Hematopoietic multipotent progenitor cell treated with erythropoietin and hydrocortisone succinate and interleukin-3 and kit ligand, for 6 days (in vitro differentiated cells): ENCODE results near the gene ZDHHC19.
"Not testable (repeated sequence)": the region's sequence is repeated elsewhere in the genome, so short reads cannot be mapped to it uniquely, and the experiment has no call there.

Experiments
- DNase-seq: peaks from one replicate; pipeline ENCODE4 v3.0.0-alpha.2; 2015

The ZDHHC19 gene

GRCh38 chr3:196198771-196199753 is 12.1 kb downstream of the ZDHHC19 start:
- DNase-seq: peak; percentile 65

GRCh38 chr3:196198081-196198675 is 13.0 kb downstream of the ZDHHC19 start:
- DNase-seq: no peak

- DNase-seq: no peak
These were observed 13.7 kb downstream of the ZDHHC19 start for GRCh38 chr3:196197524-196197923.

- no peak for DNase-seq
These were observed 15.4 kb downstream of the ZDHHC19 start for GRCh38 chr3:196195664-196196265.

- peak; percentile 92 for DNase-seq
These were observed 16.7 kb downstream of the ZDHHC19 start for GRCh38 chr3:196194542-196194915.

- peak; percentile 98 for DNase-seq
These were observed 17.3 kb downstream of the ZDHHC19 start for GRCh38 chr3:196193736-196194541.

- peak; percentile 67 for DNase-seq
These were observed 18.0 kb downstream of the ZDHHC19 start for GRCh38 chr3:196193133-196193735.

GRCh38 chr3:196192524-196193051 is 18.6 kb downstream of the ZDHHC19 start:
- DNase-seq: peak; percentile 73

GRCh38 chr3:196192036-196192523 is 19.1 kb downstream of the ZDHHC19 start:
- peak; percentile 75 for DNase-seq

- DNase-seq: peak; percentile 23
These were observed 21.4 kb downstream of the ZDHHC19 start for GRCh38 chr3:196189566-196190347.

- DNase-seq: peak; percentile 85
These were observed 24.3 kb downstream of the ZDHHC19 start for GRCh38 chr3:196186651-196187573.

- no peak for DNase-seq
These were observed 26.3 kb downstream of the ZDHHC19 start for GRCh38 chr3:196184881-196185280.

GRCh38 chr3:196184169-196184432 is 27.1 kb downstream of the ZDHHC19 start:
- not testable (repeated sequence) for DNase-seq

- DNase-seq: no peak
These were observed 30.1 kb downstream of the ZDHHC19 start for GRCh38 chr3:196181127-196181546.

GRCh38 chr3:196180346-196180745 is 30.9 kb downstream of the ZDHHC19 start:
- no peak for DNase-seq

GRCh38 chr3:196179380-196180308 is 31.6 kb downstream of the ZDHHC19 start:
- peak; percentile 93 for DNase-seq

- DNase-seq: no peak
These were observed 32.2 kb downstream of the ZDHHC19 start for GRCh38 chr3:196178993-196179379.

GRCh38 chr3:196177967-196178366 is 33.2 kb downstream of the ZDHHC19 start:
- DNase-seq: no peak

GRCh38 chr3:196177567-196177966 is 33.6 kb downstream of the ZDHHC19 start:
- no peak for DNase-seq
